Neural cell (in vitro differentiated cells): ENCODE data around the gene IQSEC1.

ENCODE experiments used
- EP300 ChIP-seq: fragments of 450-650 bp; conservative IDR thresholded peaks from 2 replicates; pipeline ENCODE4 v1.6.1; 2014; ENCODE audit warnings: antibody characterized with exemption, mild to moderate bottlenecking, moderate library complexity; ENCODE audit not compliant: poor library complexity, severe bottlenecking
- EZH2 ChIP-seq: fragments of 200-600, 300-800 bp; shearing (Covaris generic), sonication (generic); IDR thresholded peaks from 2 replicates; pipeline ENCODE4 v1.6.1; 2014; ENCODE audit warnings: antibody characterized with exemption, low read length, borderline replicate concordance, mild to moderate bottlenecking; ENCODE audit not compliant: insufficient read depth, poor library complexity, severe bottlenecking
- TF ChIP-seq, protein P1 (sequence below): fragments of 450-650 bp; IDR thresholded peaks from 2 replicates; pipeline ENCODE4 v1.5.1; 2014; ENCODE audit warnings: antibody characterized with exemption, mild to moderate bottlenecking, moderate library complexity; ENCODE audit not compliant: poor library complexity, severe bottlenecking

DNA sequence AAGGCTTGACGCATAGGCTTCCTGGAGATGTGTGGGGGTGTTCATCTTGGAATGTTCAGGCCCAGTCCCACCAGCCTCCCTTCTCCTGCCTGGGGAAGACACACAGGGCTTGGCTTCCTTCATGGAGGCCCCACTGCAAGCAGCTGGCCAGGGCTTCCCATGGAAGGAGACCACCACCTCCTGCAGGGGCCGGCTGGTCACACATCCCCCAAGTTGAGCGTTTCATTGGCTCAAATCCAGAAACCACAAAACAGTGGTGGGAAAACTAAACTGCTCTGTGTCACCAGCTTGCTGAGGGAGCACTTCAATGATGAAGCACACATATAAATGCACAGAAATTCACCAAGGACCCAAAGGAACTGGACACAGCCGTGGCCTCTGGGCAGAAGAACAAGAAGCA lies 8.3 kb downstream of the IQSEC1 start:
- TF ChIP-seq EZH2 (no peak), EP300 (no peak)
- TF ChIP-seq, protein P1, sequence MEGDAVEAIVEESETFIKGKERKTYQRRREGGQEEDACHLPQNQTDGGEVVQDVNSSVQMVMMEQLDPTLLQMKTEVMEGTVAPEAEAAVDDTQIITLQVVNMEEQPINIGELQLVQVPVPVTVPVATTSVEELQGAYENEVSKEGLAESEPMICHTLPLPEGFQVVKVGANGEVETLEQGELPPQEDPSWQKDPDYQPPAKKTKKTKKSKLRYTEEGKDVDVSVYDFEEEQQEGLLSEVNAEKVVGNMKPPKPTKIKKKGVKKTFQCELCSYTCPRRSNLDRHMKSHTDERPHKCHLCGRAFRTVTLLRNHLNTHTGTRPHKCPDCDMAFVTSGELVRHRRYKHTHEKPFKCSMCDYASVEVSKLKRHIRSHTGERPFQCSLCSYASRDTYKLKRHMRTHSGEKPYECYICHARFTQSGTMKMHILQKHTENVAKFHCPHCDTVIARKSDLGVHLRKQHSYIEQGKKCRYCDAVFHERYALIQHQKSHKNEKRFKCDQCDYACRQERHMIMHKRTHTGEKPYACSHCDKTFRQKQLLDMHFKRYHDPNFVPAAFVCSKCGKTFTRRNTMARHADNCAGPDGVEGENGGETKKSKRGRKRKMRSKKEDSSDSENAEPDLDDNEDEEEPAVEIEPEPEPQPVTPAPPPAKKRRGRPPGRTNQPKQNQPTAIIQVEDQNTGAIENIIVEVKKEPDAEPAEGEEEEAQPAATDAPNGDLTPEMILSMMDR: no peak
